IgD-negative memory B cell (primary cell): ENCODE data around the gene ZNF837. TPM values are rescaled to one million over a fixed set of nuclear protein-coding genes. Genes with fewer than 3 reads are reported as not detected.
A peak's percentile ranks its signal among the peaks of the same experiment; 100 is the strongest.
"Not testable (repeated sequence)": the region's sequence is repeated elsewhere in the genome, so short reads cannot be mapped to it uniquely, and the experiment has no call there.

Experiments
- H3K27ac Mint-ChIP-seq, 3 donors: one replicate each; pipeline ENCODE4 v1.8.0; 2020 to 2022; ENCODE audit warnings: mild to moderate bottlenecking in 3 of 3, mixed read lengths in 3 of 3, moderate library complexity in 1 of 3
- H3K27me3 Mint-ChIP-seq: one replicate; pipeline ENCODE4 v1.8.0; 2021; ENCODE audit warnings: mixed read lengths
- H3K36me3 Mint-ChIP-seq: one replicate; pipeline ENCODE4 v1.8.0; 2020; ENCODE audit warnings: mild to moderate bottlenecking, mixed read lengths
- H3K4me1 Mint-ChIP-seq, 3 donors: one replicate each; pipeline ENCODE4 v1.8.0; 2020 to 2022; ENCODE audit warnings: mixed read lengths in 3 of 3, mild to moderate bottlenecking in 1 of 3
- H3K4me3 Mint-ChIP-seq, 4 donors: one replicate each; pipeline ENCODE4 v1.8.0; 2020 to 2022; ENCODE audit warnings: mild to moderate bottlenecking in 4 of 4, mixed read lengths in 4 of 4, moderate library complexity in 3 of 4
- H3K9me3 Mint-ChIP-seq, 3 donors: one replicate each; pipeline ENCODE4 v1.8.0; 2020 to 2021; ENCODE audit warnings: mixed read lengths in 3 of 3, mild to moderate bottlenecking in 1 of 3
- polyA plus RNA-seq: library from polyadenylated mRNA; unstranded; fragments of 300-500 nt; fragmentation: Illumina TruSeq; gene quantifications from one replicate; pipeline ENCODE4 v1.2.3, GENCODE V29; 2021

ZNF837 gene
- polyA plus RNA-seq: 8.0 TPM

GRCh38 chr19:58380662-58381459 lies at the start of gene ZNF837:
ZNF837 (minus strand) TSS chr19:58381030; CDS start chr19:58369332, 11,698 bp downstream.
- Mint-ChIP-seq H3K4me3 (peak within 1 kb of the TSS; percentile 92 to 98 (median 96)), H3K27me3 (no peaks in the 10 kb centered on the region), H3K4me1 (peaks cover 10 to 24% (median 19%) of the 10 kb centered on the region in 3 donors), H3K27ac (peak within 1 kb of the TSS; percentile 98 to 100 (median 99)), H3K36me3 (no peaks in the 10 kb centered on the region), H3K9me3 (no peaks in the 10 kb centered on the region)

- Mint-ChIP-seq H3K27ac (no peak overlapping the region), H3K4me1 (no peaks in the 10 kb centered on the region), H3K27me3 (no peaks in the 10 kb centered on the region), H3K4me3 (no peak overlapping the region), H3K9me3 (peaks cover 7 to 28% (median 25%) of the 10 kb centered on the region in 3 donors), H3K36me3 (peaks cover 15% of the 10 kb centered on the region)
These were observed 48.9 kb upstream of the ZNF837 start for GRCh38 chr19:58429745-58430144.

GRCh38 chr19:58428617-58429016 lies 47.8 kb upstream of the ZNF837 start:
- peaks cover 7 to 23% (median 20%) of the 10 kb centered on the region in 3 donors for H3K9me3 Mint-ChIP-seq
- no peaks in the 10 kb centered on the region for H3K27me3 Mint-ChIP-seq
- H3K4me3 Mint-ChIP-seq: peak overlapping the region in 1 of 4 donors; percentile 77
- H3K27ac Mint-ChIP-seq: no peak overlapping the region
- no peaks in the 10 kb centered on the region for H3K4me1 Mint-ChIP-seq
- H3K36me3 Mint-ChIP-seq: peaks cover 13% of the 10 kb centered on the region

- peaks cover 23% of the 10 kb centered on the region for H3K36me3 Mint-ChIP-seq
- no peaks in the 10 kb centered on the region for H3K9me3 Mint-ChIP-seq
- H3K4me1 Mint-ChIP-seq: no peaks in the 10 kb centered on the region
- no peaks in the 10 kb centered on the region for H3K27me3 Mint-ChIP-seq
- no peak overlapping the region for H3K27ac Mint-ChIP-seq
- no peak overlapping the region for H3K4me3 Mint-ChIP-seq
These were observed 36.2 kb upstream of the ZNF837 start for GRCh38 chr19:58417071-58417470.

- Mint-ChIP-seq H3K4me3 (no peak overlapping the region), H3K9me3 (no peaks in the 10 kb centered on the region), H3K27ac (no peak overlapping the region), H3K36me3 (peaks cover 23% of the 10 kb centered on the region), H3K27me3 (no peaks in the 10 kb centered on the region), H3K4me1 (no peaks in the 10 kb centered on the region)
These were observed 35.8 kb upstream of the ZNF837 start for GRCh38 chr19:58416604-58417003.

- Mint-ChIP-seq H3K4me1 (peaks cover 15 to 24% (median 22%) of the 10 kb centered on the region in 3 donors), H3K27ac (peak overlapping the region in 2 of 3 donors; percentile 46 to 74), H3K9me3 (peaks cover 0 to 1% (median 0%) of the 10 kb centered on the region in 3 donors), H3K4me3 (peak overlapping the region; percentile 97 to 99 (median 98)), H3K36me3 (peaks cover 7% of the 10 kb centered on the region), H3K27me3 (no peaks in the 10 kb centered on the region)
These were observed 28.4 kb upstream of the ZNF837 start for GRCh38 chr19:58409010-58409790.

GRCh38 chr19:58408152-58409009 lies 27.6 kb upstream of the ZNF837 start, which contains the start of gene ZNF584:
ZNF584 (plus strand) TSS chr19:58408649; CDS start chr19:58409148, 499 bp downstream.
- peak within 1 kb of the TSS; percentile 97 to 99 (median 98) for H3K4me3 Mint-ChIP-seq
- H3K36me3 Mint-ChIP-seq: peaks cover 7% of the 10 kb centered on the region
- H3K27ac Mint-ChIP-seq: peak within 1 kb of the TSS; percentile 94 to 96 (median 95)
- peaks cover 0 to 1% (median 0%) of the 10 kb centered on the region in 3 donors for H3K9me3 Mint-ChIP-seq
- no peaks in the 10 kb centered on the region for H3K27me3 Mint-ChIP-seq
- H3K4me1 Mint-ChIP-seq: peaks cover 15 to 24% (median 22%) of the 10 kb centered on the region in 3 donors

- Mint-ChIP-seq H3K4me1 (peaks cover 15 to 24% (median 22%) of the 10 kb centered on the region in 3 donors), H3K36me3 (peaks cover 5% of the 10 kb centered on the region), H3K4me3 (peak overlapping the region; percentile 97 to 99 (median 98)), H3K27me3 (no peaks in the 10 kb centered on the region), H3K9me3 (peaks cover 0 to 1% (median 0%) of the 10 kb centered on the region in 3 donors), H3K27ac (peak overlapping the region; percentile 59 to 96 (median 95))
These were observed 26.9 kb upstream of the ZNF837 start for GRCh38 chr19:58407658-58408151.

- Mint-ChIP-seq H3K4me3 (peak overlapping the region; percentile 97 to 99 (median 98)), H3K27me3 (no peaks in the 10 kb centered on the region), H3K27ac (peak overlapping the region in 2 of 3 donors; percentile 59 to 95), H3K4me1 (peaks cover 15 to 24% (median 22%) of the 10 kb centered on the region in 3 donors), H3K36me3 (peaks cover 2% of the 10 kb centered on the region), H3K9me3 (peaks cover 0 to 1% (median 0%) of the 10 kb centered on the region in 3 donors)
These were observed 26.2 kb upstream of the ZNF837 start for GRCh38 chr19:58406818-58407657.

GRCh38 chr19:58403920-58404478 lies 23.2 kb upstream of the ZNF837 start:
- not testable (repeated sequence) for H3K27ac Mint-ChIP-seq, H3K9me3 Mint-ChIP-seq, H3K36me3 Mint-ChIP-seq, H3K27me3 Mint-ChIP-seq
- Mint-ChIP-seq H3K4me3 (peak overlapping the region in 1 of 4 donors; percentile 25), H3K4me1 (peaks cover 14 to 23% (median 19%) of the 10 kb centered on the region in 3 donors)

GRCh38 chr19:58401840-58402421 lies 21.1 kb upstream of the ZNF837 start:
- no peaks in the 10 kb centered on the region for H3K36me3 Mint-ChIP-seq
- H3K27me3 Mint-ChIP-seq: peaks cover 9% of the 10 kb centered on the region
- peak overlapping the region in 3 of 4 donors; percentile 16 to 85 (median 68) for H3K4me3 Mint-ChIP-seq
- peak overlapping the region in 2 of 3 donors; percentile 46 to 62 for H3K27ac Mint-ChIP-seq
- H3K4me1 Mint-ChIP-seq: peaks cover 4 to 9% (median 9%) of the 10 kb centered on the region in 3 donors
- peaks cover 0 to 3% (median 1%) of the 10 kb centered on the region in 3 donors for H3K9me3 Mint-ChIP-seq

GRCh38 chr19:58400916-58401839 lies 20.3 kb upstream of the ZNF837 start:
- Mint-ChIP-seq H3K4me1 (peaks cover 4 to 5% (median 5%) of the 10 kb centered on the region in 3 donors), H3K27me3 (peaks cover 10% of the 10 kb centered on the region), H3K36me3 (no peaks in the 10 kb centered on the region), H3K4me3 (peak overlapping the region; percentile 72 to 98 (median 86)), H3K9me3 (peaks cover 0 to 3% (median 0%) of the 10 kb centered on the region in 3 donors), H3K27ac (peak overlapping the region; percentile 62 to 97 (median 79))
